ENCODE results near the gene GAA.

Gene GAA

DNA sequence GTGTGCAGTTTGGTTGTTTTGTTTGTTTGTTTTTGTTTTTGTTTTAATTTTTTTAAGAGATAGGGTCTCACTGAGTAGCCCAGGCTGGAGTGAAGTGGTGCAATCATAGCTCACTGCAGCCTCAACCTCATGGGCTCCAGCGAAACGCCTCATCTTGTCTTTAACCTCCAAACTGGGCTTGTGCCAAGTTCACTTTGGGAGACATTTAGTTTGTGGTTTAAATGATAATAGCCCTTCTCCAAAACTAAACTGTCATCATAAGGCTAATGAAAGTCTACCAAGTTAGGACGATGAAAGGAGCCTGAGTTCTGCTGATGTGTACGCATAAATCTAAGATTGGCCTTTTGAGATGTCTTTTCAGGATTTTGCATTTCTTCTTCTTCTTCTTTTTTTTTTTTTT, 62.0 kb downstream of the GAA start:
- peak; percentile 29 for DNase-seq (ENCODE audit: low read depth)
- H3K4me3 ChIP-seq (ENCODE audit: control insufficient read depth, low read depth, low read length): no peak overlapping the region
- TF ChIP-seq, protein P1, sequence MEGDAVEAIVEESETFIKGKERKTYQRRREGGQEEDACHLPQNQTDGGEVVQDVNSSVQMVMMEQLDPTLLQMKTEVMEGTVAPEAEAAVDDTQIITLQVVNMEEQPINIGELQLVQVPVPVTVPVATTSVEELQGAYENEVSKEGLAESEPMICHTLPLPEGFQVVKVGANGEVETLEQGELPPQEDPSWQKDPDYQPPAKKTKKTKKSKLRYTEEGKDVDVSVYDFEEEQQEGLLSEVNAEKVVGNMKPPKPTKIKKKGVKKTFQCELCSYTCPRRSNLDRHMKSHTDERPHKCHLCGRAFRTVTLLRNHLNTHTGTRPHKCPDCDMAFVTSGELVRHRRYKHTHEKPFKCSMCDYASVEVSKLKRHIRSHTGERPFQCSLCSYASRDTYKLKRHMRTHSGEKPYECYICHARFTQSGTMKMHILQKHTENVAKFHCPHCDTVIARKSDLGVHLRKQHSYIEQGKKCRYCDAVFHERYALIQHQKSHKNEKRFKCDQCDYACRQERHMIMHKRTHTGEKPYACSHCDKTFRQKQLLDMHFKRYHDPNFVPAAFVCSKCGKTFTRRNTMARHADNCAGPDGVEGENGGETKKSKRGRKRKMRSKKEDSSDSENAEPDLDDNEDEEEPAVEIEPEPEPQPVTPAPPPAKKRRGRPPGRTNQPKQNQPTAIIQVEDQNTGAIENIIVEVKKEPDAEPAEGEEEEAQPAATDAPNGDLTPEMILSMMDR (conservative IDR thresholded peaks at IDR 0.05; ENCODE audit: control insufficient read depth, insufficient read depth, low read depth, low read length): no peak

DNA sequence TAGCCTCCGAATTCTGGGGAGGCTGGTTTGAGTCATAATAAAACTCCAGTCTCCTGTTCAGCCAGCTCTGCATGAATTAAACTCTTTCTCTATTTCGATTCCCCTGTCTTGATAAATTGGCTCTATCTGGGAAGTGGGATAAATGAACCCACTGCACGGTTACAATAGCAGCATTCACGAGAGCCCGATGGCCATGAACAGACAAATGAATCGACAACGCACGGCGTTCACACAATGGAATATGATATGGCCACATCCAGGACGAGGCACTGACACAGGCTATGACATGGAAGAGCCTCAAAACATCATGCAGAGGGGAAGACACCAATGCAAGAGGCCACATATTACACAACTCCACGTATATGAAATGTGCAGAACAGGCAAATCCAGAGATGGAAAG, 62.8 kb downstream of the GAA start:
- no peak overlapping the region for H3K4me3 ChIP-seq (ENCODE audit: control insufficient read depth, low read depth, low read length)
- no peak for DNase-seq (ENCODE audit: low read depth)
- TF ChIP-seq, protein P1 (conservative IDR thresholded peaks at IDR 0.05; ENCODE audit: control insufficient read depth, insufficient read depth, low read depth, low read length): no peak

DNA sequence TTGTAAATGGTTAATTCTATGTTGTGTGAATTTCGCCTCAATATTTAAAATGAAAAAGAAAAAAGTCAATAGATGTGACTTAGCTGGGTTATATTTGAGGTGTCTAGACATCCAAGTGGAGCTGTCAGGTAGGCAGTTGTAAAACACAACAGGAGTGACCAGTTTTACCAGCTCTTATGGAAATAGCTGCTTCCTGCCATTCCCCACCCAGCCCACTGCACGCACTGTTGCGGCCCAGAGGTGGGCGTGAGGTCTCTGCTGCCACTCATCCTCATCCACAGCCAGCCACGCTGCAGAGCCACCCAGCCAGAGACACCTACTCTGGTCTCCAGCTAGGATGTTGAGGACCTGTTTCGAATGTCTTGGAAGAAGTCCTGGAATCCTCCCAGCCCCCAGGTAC, 65.1 kb downstream of the GAA start:
- H3K4me3 ChIP-seq (ENCODE audit: control insufficient read depth, low read depth, low read length): no peak overlapping the region
- TF ChIP-seq, protein P1 (conservative IDR thresholded peaks at IDR 0.05; ENCODE audit: control insufficient read depth, insufficient read depth, low read depth, low read length): no peak
- no peak for DNase-seq (ENCODE audit: low read depth)

DNA sequence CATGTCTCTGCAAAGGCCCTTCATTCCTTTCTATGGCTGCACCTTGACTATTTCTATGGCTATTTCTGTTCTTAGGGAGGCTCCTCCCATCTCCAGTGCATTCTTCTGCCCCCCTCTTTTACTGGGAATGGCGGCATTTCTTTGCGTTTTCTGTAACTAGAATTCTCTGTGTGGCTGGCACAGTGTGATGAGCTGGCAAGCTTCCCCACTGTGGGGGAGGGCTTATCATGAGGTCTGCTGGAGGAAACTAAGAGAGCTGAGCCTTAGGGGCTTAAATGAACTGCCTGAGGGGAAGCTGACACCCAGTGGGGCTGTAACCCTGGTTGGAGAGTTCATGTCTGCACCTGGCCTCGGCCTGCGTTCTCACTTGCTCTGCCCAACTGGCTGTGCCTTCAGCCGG, 67.0 kb downstream of the GAA start:
- TF ChIP-seq, protein P1 (conservative IDR thresholded peaks at IDR 0.05; ENCODE audit: control insufficient read depth, insufficient read depth, low read depth, low read length): no peak
- no peak overlapping the region for H3K4me3 ChIP-seq (ENCODE audit: control insufficient read depth, low read depth, low read length)
- no peak for DNase-seq (ENCODE audit: low read depth)

DNA sequence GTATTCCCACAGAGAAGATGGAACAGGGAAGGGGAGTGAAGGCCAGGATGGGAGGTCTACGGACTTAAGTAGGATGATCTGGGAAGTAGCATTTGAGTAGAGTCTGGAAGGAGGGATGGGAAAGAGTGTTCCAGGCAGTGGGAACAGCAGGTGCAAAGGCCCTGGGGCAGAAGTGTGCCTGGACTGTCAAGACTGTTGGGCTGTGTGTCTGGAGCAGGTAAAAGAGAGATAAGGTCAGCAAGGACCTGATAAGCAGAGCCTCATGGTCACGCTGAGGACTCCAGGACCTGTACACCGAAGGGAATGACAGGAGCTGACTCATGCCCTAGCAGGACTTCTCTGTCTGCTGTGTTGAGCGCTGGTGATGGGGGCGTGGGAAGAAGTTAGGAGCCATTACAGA, 67.7 kb downstream of the GAA start:
- TF ChIP-seq, protein P1 (conservative IDR thresholded peaks at IDR 0.05; ENCODE audit: control insufficient read depth, insufficient read depth, low read depth, low read length): no peak

More for the DNA sequence above, 67.7 kb downstream of the GAA start:
- no peak overlapping the region for H3K4me3 ChIP-seq (ENCODE audit: control insufficient read depth, low read depth, low read length)
- no peak for DNase-seq (ENCODE audit: low read depth)

All from fibroblast of mammary gland (primary cell).